Measurements from ENCODE around the gene MXI1.
"Not testable (repeated sequence)": the region's sequence is repeated elsewhere in the genome, so short reads cannot be mapped to it uniquely, and the experiment has no call there.

MXI1 gene

GRCh38 chr10:110181911-110182310 is 25.5 kb upstream of the MXI1 start:
- Histone ChIP-seq H3K4me3 (ENCODE audit: insufficient read length, low read depth) (no peak overlapping the region), H3K36me3 (ENCODE audit: insufficient read depth, insufficient read length, low read length) (no peaks in the 10 kb centered on the region), H3K4me1 (ENCODE audit: insufficient read depth, insufficient read length) (peaks cover 2% of the 10 kb centered on the region), H3K9ac (ENCODE audit: insufficient read length, low read depth) (no peak overlapping the region), H3K27me3 (ENCODE audit: insufficient read depth, insufficient read length) (no peaks in the 10 kb centered on the region), H3K9me3 (ENCODE audit: insufficient read depth, low read length) (no peaks in the 10 kb centered on the region)
- TF ChIP-seq SUZ12 (IDR thresholded peaks at IDR 0.05; ENCODE audit: extremely low read depth, insufficient read depth, insufficient read length) (no peak), YY1 (IDR thresholded peaks at IDR 0.05; ENCODE audit: insufficient read depth, insufficient read length) (no peak), ZNF274 (IDR thresholded peaks at IDR 0.05; ENCODE audit: low read depth, low read length) (no peak)
- no peak for DNase-seq (ENCODE audit: low read depth, low spot score)

- DNase-seq (ENCODE audit: low read depth, low spot score), result no peak
- no peaks in the 10 kb centered on the region for H3K36me3 ChIP-seq (ENCODE audit: insufficient read depth, insufficient read length, low read length)
- no peak for TF ChIP-seq ZNF274 (IDR thresholded peaks at IDR 0.05; ENCODE audit: low read depth, low read length)
- no peak for TF ChIP-seq YY1 (IDR thresholded peaks at IDR 0.05; ENCODE audit: insufficient read depth, insufficient read length)
- H3K27me3 ChIP-seq (ENCODE audit: insufficient read depth, insufficient read length), result no peaks in the 10 kb centered on the region
- no peaks in the 10 kb centered on the region for H3K9me3 ChIP-seq (ENCODE audit: insufficient read depth, low read length)
- H3K4me3 ChIP-seq (ENCODE audit: insufficient read length, low read depth), result no peak overlapping the region
- H3K9ac ChIP-seq (ENCODE audit: insufficient read length, low read depth), result no peak overlapping the region
- H3K4me1 ChIP-seq (ENCODE audit: insufficient read depth, insufficient read length), result peaks cover 2% of the 10 kb centered on the region
Observed at GRCh38 chr10:110184398-110184797, 23.0 kb upstream of the MXI1 start.

GRCh38 chr10:110185646-110186182 is 21.7 kb upstream of the MXI1 start:
- H3K36me3 ChIP-seq (ENCODE audit: insufficient read depth, insufficient read length, low read length); H3K9ac ChIP-seq (ENCODE audit: insufficient read length, low read depth); DNase-seq (ENCODE audit: low read depth, low spot score); H3K9me3 ChIP-seq (ENCODE audit: insufficient read depth, low read length); H3K4me1 ChIP-seq (ENCODE audit: insufficient read depth, insufficient read length); H3K27me3 ChIP-seq (ENCODE audit: insufficient read depth, insufficient read length); H3K4me3 ChIP-seq (ENCODE audit: insufficient read length, low read depth): not testable (repeated sequence)

GRCh38 chr10:110190170-110190569 is 17.2 kb upstream of the MXI1 start:
- no peak for TF ChIP-seq ZNF274 (IDR thresholded peaks at IDR 0.05; ENCODE audit: low read depth, low read length)
- TF ChIP-seq SUZ12 (IDR thresholded peaks at IDR 0.05; ENCODE audit: extremely low read depth, insufficient read depth, insufficient read length), result no peak
- Histone ChIP-seq H3K9me3 (ENCODE audit: insufficient read depth, low read length) (no peaks in the 10 kb centered on the region), H3K36me3 (ENCODE audit: insufficient read depth, insufficient read length, low read length) (no peaks in the 10 kb centered on the region), H3K4me1 (ENCODE audit: insufficient read depth, insufficient read length) (no peaks in the 10 kb centered on the region), H3K4me3 (ENCODE audit: insufficient read length, low read depth) (no peak overlapping the region), H3K9ac (ENCODE audit: insufficient read length, low read depth) (no peak overlapping the region), H3K27me3 (ENCODE audit: insufficient read depth, insufficient read length) (peaks cover 2% of the 10 kb centered on the region)
- no peak for DNase-seq (ENCODE audit: low read depth, low spot score)

- Histone ChIP-seq H3K36me3 (ENCODE audit: insufficient read depth, insufficient read length, low read length) (no peaks in the 10 kb centered on the region), H3K9ac (ENCODE audit: insufficient read length, low read depth) (no peak overlapping the region), H3K9me3 (ENCODE audit: insufficient read depth, low read length) (no peaks in the 10 kb centered on the region), H3K27me3 (ENCODE audit: insufficient read depth, insufficient read length) (peaks cover 2% of the 10 kb centered on the region), H3K4me1 (ENCODE audit: insufficient read depth, insufficient read length) (no peaks in the 10 kb centered on the region), H3K4me3 (ENCODE audit: insufficient read length, low read depth) (no peak overlapping the region)
- DNase-seq (ENCODE audit: low read depth, low spot score), result no peak
- no peak for TF ChIP-seq YY1 (IDR thresholded peaks at IDR 0.05; ENCODE audit: insufficient read depth, insufficient read length)
Observed at GRCh38 chr10:110192552-110192951, 14.9 kb upstream of the MXI1 start.

- H3K27me3 ChIP-seq (ENCODE audit: insufficient read depth, insufficient read length), result peaks cover 28% of the 10 kb centered on the region
- H3K4me3 ChIP-seq (ENCODE audit: insufficient read length, low read depth), result no peak overlapping the region
- no peaks in the 10 kb centered on the region for H3K4me1 ChIP-seq (ENCODE audit: insufficient read depth, insufficient read length)
- DNase-seq (ENCODE audit: low read depth, low spot score), result no peak
- H3K9ac ChIP-seq (ENCODE audit: insufficient read length, low read depth), result no peak overlapping the region
- no peak for TF ChIP-seq ZNF274 (IDR thresholded peaks at IDR 0.05; ENCODE audit: low read depth, low read length)
- TF ChIP-seq YY1 (IDR thresholded peaks at IDR 0.05; ENCODE audit: insufficient read depth, insufficient read length), result no peak
- TF ChIP-seq SUZ12 (IDR thresholded peaks at IDR 0.05; ENCODE audit: extremely low read depth, insufficient read depth, insufficient read length), result no peak
- no peaks in the 10 kb centered on the region for H3K9me3 ChIP-seq (ENCODE audit: insufficient read depth, low read length)
- H3K36me3 ChIP-seq (ENCODE audit: insufficient read depth, insufficient read length, low read length), result no peaks in the 10 kb centered on the region
Observed at GRCh38 chr10:110200503-110200902, 6.9 kb upstream of the MXI1 start.

GRCh38 chr10:110201046-110201445 is 6.4 kb upstream of the MXI1 start:
- not testable (repeated sequence) for H3K36me3 ChIP-seq (ENCODE audit: insufficient read depth, insufficient read length, low read length); H3K9me3 ChIP-seq (ENCODE audit: insufficient read depth, low read length); H3K4me1 ChIP-seq (ENCODE audit: insufficient read depth, insufficient read length); H3K4me3 ChIP-seq (ENCODE audit: insufficient read length, low read depth); H3K9ac ChIP-seq (ENCODE audit: insufficient read length, low read depth); DNase-seq (ENCODE audit: low read depth, low spot score)
- peaks cover 31% of the 10 kb centered on the region for H3K27me3 ChIP-seq (ENCODE audit: insufficient read depth, insufficient read length)

Measured in NT2/D1 (cell line).